Panc1 (cell line): ENCODE results near the gene ACAT2.

ENCODE experiments used
- POLR2AphosphoS5 ChIP-seq: IDR thresholded peaks from 2 replicates; pipeline ENCODE4 v1.6.1; 2012; ENCODE audit warnings: mild to moderate bottlenecking, low read depth, low read length, moderate library complexity
- SIN3A ChIP-seq: IDR thresholded peaks from 2 replicates; pipeline ENCODE4 v1.6.1; 2012; ENCODE audit warnings: low read depth, mild to moderate bottlenecking, low read length, moderate library complexity, borderline replicate concordance; ENCODE audit not compliant: insufficient read depth
- TCF7L2 ChIP-seq: IDR thresholded peaks from 2 replicates; pipeline ENCODE4 v1.6.1; 2011; ENCODE audit warnings: mild to moderate bottlenecking, low read depth, low read length, inconsistent platforms
- TF ChIP-seq, protein P1 (sequence below): fragments of 450-650 bp; IDR thresholded peaks from 2 replicates; pipeline ENCODE4 v1.5.1; 2017; ENCODE audit warnings: mild to moderate bottlenecking
- TF ChIP-seq, protein P2 (sequence below), 2 experiments: IDR thresholded peaks; 2 replicates each; pipeline ENCODE4 v1.6.1; 2011 to 2012; ENCODE audit warnings: low read depth in 2 of 2, control low read depth in 1 of 2, low read length in 1 of 2, mild to moderate bottlenecking in 1 of 2, moderate library complexity in 1 of 2; ENCODE audit not compliant: insufficient read depth in 1 of 2

DNA sequence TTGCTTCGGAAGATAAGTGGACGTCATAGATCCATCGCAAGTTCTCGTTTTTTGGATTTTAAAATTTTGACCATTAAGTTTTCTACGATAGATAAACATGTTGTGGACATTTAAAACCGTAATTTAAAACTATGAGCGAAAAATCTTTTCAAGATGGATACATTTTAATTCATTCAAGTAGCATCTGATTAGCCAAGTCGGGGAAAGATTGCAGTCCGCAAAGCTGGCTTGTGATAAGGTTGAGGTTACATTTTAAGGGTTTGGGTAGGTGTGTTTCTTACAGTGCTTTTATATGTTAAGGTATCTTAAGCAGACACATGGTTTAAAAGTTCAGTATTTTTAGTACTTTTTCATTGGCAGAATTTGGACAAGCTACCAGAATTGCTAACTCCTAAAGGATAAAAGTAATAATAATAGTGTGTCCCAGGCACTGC lies 33.3 kb upstream of the ACAT2 start:
- TF ChIP-seq, protein P1, sequence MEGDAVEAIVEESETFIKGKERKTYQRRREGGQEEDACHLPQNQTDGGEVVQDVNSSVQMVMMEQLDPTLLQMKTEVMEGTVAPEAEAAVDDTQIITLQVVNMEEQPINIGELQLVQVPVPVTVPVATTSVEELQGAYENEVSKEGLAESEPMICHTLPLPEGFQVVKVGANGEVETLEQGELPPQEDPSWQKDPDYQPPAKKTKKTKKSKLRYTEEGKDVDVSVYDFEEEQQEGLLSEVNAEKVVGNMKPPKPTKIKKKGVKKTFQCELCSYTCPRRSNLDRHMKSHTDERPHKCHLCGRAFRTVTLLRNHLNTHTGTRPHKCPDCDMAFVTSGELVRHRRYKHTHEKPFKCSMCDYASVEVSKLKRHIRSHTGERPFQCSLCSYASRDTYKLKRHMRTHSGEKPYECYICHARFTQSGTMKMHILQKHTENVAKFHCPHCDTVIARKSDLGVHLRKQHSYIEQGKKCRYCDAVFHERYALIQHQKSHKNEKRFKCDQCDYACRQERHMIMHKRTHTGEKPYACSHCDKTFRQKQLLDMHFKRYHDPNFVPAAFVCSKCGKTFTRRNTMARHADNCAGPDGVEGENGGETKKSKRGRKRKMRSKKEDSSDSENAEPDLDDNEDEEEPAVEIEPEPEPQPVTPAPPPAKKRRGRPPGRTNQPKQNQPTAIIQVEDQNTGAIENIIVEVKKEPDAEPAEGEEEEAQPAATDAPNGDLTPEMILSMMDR: no peak
- TF ChIP-seq POLR2AphosphoS5 (no peak), TCF7L2 (no peak), SIN3A (no peak)
- TF ChIP-seq, protein P2, sequence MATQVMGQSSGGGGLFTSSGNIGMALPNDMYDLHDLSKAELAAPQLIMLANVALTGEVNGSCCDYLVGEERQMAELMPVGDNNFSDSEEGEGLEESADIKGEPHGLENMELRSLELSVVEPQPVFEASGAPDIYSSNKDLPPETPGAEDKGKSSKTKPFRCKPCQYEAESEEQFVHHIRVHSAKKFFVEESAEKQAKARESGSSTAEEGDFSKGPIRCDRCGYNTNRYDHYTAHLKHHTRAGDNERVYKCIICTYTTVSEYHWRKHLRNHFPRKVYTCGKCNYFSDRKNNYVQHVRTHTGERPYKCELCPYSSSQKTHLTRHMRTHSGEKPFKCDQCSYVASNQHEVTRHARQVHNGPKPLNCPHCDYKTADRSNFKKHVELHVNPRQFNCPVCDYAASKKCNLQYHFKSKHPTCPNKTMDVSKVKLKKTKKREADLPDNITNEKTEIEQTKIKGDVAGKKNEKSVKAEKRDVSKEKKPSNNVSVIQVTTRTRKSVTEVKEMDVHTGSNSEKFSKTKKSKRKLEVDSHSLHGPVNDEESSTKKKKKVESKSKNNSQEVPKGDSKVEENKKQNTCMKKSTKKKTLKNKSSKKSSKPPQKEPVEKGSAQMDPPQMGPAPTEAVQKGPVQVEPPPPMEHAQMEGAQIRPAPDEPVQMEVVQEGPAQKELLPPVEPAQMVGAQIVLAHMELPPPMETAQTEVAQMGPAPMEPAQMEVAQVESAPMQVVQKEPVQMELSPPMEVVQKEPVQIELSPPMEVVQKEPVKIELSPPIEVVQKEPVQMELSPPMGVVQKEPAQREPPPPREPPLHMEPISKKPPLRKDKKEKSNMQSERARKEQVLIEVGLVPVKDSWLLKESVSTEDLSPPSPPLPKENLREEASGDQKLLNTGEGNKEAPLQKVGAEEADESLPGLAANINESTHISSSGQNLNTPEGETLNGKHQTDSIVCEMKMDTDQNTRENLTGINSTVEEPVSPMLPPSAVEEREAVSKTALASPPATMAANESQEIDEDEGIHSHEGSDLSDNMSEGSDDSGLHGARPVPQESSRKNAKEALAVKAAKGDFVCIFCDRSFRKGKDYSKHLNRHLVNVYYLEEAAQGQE (IDR thresholded peaks at IDR 0.05; ENCODE audit: insufficient read depth in 1 of 2, low read depth in 2 of 2, low read length in 1 of 2): no peak
